Raji (cell line): ENCODE results near the gene HTR2B.

ENCODE experiments used
- POLR2A ChIP-seq: IDR thresholded peaks from 2 replicates; pipeline ENCODE4 v1.6.1; 2011; ENCODE audit warnings: low read depth, low read length, control low read depth; ENCODE audit not compliant: insufficient read depth

Gene HTR2B

GRCh38 chr2:231146665-231147064 is 21.8 kb upstream of the HTR2B start:
- no peak for TF ChIP-seq POLR2A

- TF ChIP-seq POLR2A, result no peak
Observed at GRCh38 chr2:231144896-231145295, 20.1 kb upstream of the HTR2B start.

- TF ChIP-seq POLR2A, result no peak
Observed at GRCh38 chr2:231139796-231140195, 15.0 kb upstream of the HTR2B start.

GRCh38 chr2:231138699-231139098 is 13.9 kb upstream of the HTR2B start:
- no peak for TF ChIP-seq POLR2A

- TF ChIP-seq POLR2A, result no peak
Observed at GRCh38 chr2:231134910-231135655, 10.2 kb upstream of the HTR2B start.

GRCh38 chr2:231133365-231134099 is 8.7 kb upstream of the HTR2B start:
- TF ChIP-seq POLR2A, result no peak

- no peak for TF ChIP-seq POLR2A
Observed at GRCh38 chr2:231132129-231132528, 7.3 kb upstream of the HTR2B start.

GRCh38 chr2:231130336-231131056 is 5.7 kb upstream of the HTR2B start:
- TF ChIP-seq POLR2A, result no peak

GRCh38 chr2:231129216-231129615 is 4.4 kb upstream of the HTR2B start:
- TF ChIP-seq POLR2A, result no peak

- TF ChIP-seq POLR2A, result no peak
Observed at GRCh38 chr2:231128541-231128940, 3.7 kb upstream of the HTR2B start.

- TF ChIP-seq POLR2A, result no peak
Observed at GRCh38 chr2:231127936-231128335, 3.1 kb upstream of the HTR2B start.

GRCh38 chr2:231127480-231127879 is 2.6 kb upstream of the HTR2B start:
- TF ChIP-seq POLR2A, result no peak

- no peak for TF ChIP-seq POLR2A
Observed at GRCh38 chr2:231126123-231126522, 1.3 kb upstream of the HTR2B start.

- TF ChIP-seq POLR2A, result no peak
Observed at GRCh38 chr2:231123362-231123898, 1.4 kb downstream of the HTR2B start.

- TF ChIP-seq POLR2A, result no peak
Observed at GRCh38 chr2:231118614-231118942, 6.3 kb downstream of the HTR2B start.
